ENCODE results near the gene PCDHB4.
"Not testable (repeated sequence)": the region's sequence is repeated elsewhere in the genome, so short reads cannot be mapped to it uniquely, and the experiment has no call there.

The PCDHB4 gene

GRCh38 chr5:141172381-141173204 lies 51.0 kb downstream of the PCDHB4 start, which contains the start of gene PCDHB7:
Gene PCDHB7, plus strand, starts transcription at chr5:141172644. Its CDS starts 192 bp downstream, at chr5:141172836.
- TF ChIP-seq CTCF (IDR thresholded peaks at IDR 0.05): no peak

GRCh38 chr5:141174291-141175104 lies 52.9 kb downstream of the PCDHB4 start:
- not testable (repeated sequence) for H3K9me3 ChIP-seq (ENCODE audit: control insufficient read depth, low read length); H3K9ac ChIP-seq; H3K27me3 ChIP-seq (ENCODE audit: control insufficient read depth, insufficient read depth, low read length); H2AFZ ChIP-seq; H3K4me2 ChIP-seq (ENCODE audit: low read length); H3K79me2 ChIP-seq; H3K4me3 ChIP-seq (ENCODE audit: low read depth, low read length); H3K36me3 ChIP-seq (ENCODE audit: control insufficient read depth, insufficient read depth, low read length); H3K4me1 ChIP-seq; H3K27ac ChIP-seq

More at GRCh38 chr5:141172381-141173204, 51.0 kb downstream of the PCDHB4 start, which contains the start of gene PCDHB7:
- no peak within 1 kb of the TSS for H2AFZ ChIP-seq
- peaks cover 3% of the 10 kb centered on the region for H3K27me3 ChIP-seq (ENCODE audit: control insufficient read depth, insufficient read depth, low read length)
- no peaks in the 10 kb centered on the region for H3K4me1 ChIP-seq
- H3K4me2 ChIP-seq (ENCODE audit: low read length): no peak within 1 kb of the TSS
- no peaks in the 10 kb centered on the region for H3K36me3 ChIP-seq (ENCODE audit: control insufficient read depth, insufficient read depth, low read length)
- H3K9me3 ChIP-seq (ENCODE audit: control insufficient read depth, low read length): no peaks in the 10 kb centered on the region
- H3K9ac ChIP-seq: no peak within 1 kb of the TSS
- no peak within 1 kb of the TSS for H3K27ac ChIP-seq
- no peaks in the 10 kb centered on the region for H3K79me2 ChIP-seq
- H3K4me3 ChIP-seq (ENCODE audit: low read depth, low read length): no peak within 1 kb of the TSS
